LHCN-M2 (cell line): ENCODE data around the gene NHLH2. TPM values are rescaled to one million over a fixed set of nuclear protein-coding genes. Genes with fewer than 3 reads are reported as not detected.

Experiments
- DNase-seq: peaks from one replicate; pipeline ENCODE4 v3.0.0-alpha.2; 2012; ENCODE audit warnings: low read depth
- total RNA-seq: library from RNA; depleted of rRNA; stranded (reverse); fragments of >200 nt; gene quantifications from 2 replicates; pipeline ENCODE4 v1.2.3, GENCODE V29; 2014; rRNA removed

Gene NHLH2
- total RNA-seq, 1 experiment from 2014 or later: 0.63 TPM

DNA sequence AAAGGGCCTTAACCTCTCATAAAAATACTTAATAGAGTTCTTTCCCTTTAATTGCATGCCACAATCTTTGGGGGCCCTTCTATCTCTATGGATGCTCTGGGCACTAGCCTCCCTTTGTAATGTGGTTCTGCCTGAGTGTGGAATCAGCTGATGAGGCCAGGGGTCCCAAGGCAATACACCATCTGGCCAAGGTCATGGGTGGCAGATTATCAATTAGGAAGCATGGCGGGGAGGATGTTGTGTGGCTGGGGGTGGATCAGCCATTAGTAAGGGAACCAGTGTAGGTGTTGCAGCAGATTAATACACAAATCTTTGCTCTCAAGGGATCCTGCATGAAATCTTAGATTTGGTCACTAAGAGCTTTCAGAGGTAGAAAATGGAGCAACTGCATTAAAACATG lies 35.3 kb downstream of the NHLH2 start:
- DNase-seq: no peak

DNA sequence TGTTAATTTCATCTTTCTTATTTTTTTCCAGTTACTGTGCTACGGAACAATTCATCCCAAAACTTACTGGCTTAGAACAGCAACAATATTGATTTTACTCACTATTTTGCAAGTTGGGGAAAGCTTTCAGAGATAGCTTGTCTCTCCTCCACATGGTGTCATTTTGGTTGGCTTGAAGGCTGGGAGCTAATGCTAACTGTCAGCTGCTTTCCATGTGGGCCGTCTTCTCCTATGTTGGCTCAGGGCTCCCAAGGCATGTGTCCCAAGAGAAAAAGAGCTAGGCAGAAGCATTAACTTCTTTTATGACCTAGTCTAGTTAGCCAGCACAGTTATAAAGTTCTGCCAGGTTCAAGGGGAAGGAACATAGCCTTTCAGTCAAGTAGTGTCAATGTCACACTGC lies 38.5 kb downstream of the NHLH2 start:
- DNase-seq: no peak

DNA sequence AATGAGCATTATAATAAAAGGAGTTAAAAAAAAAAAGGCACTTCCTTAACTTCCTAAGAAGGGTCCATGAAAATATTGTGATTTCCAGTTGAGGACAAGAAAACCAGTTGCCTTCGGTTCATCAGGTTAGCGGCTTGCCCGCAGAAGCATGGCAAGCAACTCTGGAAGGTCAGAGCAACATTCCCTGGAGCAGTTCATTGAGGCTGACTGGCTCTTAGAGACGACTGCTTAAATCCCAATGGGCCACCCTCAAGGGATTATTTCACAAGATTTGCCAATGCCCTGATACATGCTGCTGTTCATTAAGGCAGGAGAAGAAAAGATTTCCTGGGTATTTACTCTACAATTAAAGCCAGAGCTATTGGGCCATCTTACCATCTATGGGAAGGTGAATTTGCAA lies 43.4 kb downstream of the NHLH2 start:
- DNase-seq: no peak

DNA sequence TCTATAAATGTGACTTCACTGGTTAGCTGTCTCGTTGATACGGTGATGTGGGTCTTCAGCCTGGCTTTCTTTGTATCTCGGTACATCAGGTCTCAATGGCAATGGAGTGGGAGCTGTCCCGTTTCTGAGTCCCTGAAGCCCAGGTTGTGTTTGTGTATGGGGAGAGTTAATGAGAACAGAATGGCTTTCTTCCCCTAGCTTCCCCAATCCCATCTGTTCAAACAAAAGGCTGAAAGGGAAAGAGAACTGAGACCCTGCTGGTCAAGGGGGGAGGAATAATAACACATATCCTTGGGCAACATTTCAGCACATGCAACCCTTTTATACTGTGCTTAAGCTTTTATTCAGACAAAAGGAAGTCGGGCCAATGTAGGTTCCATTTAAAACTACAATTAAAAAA lies 44.0 kb downstream of the NHLH2 start:
- no peak for DNase-seq

DNA sequence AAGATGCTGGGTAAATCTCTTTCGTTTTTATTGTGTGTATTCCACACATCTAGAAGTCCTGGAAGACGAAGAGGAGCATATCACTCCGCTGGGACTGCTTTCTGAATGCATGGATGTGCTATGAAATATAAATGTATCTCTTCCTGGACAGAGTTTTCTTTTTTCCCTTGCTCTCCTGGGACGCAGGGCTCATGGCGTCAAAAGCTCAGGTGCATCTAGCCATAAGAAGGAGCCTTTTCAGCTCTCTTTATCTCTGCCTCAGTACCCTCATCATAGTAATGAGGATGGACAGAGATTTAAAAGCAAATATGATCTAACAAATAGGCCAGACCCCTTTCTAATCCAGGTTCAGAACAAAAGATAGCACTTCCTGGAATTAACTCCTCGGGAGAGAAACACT lies 44.9 kb downstream of the NHLH2 start:
- DNase-seq: no peak

DNA sequence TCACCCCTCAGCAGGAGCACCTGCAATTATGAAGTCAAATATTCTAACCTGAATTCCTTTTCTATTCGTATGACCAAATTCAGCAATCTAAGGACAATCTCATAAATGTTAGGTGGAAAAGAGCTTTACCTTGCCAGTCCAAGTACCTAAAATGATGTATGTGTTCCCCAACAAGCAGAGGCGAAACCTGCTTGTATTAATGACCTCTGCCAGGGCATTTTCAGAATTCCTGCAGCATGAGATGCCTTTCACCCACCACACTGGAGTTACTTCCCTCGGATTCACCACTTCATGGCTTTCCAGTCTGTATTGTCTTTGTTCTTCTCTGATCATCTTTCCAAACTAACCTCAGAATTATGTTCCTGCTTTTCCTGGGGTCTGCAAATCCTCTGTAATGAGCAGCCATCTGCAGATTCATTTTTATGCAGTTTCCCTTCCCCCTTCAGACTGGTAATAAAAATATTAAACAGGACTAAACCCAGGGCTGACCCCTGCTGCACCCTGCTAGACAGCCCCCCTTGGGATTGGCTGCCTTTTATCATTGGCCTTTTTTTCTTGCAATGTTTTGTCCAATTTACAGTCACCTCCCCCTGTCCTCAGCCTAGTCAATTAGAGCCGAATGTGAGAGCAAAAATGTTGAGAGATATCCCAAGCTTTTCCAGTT lies 45.8 kb downstream of the NHLH2 start:
- no peak for DNase-seq

DNA sequence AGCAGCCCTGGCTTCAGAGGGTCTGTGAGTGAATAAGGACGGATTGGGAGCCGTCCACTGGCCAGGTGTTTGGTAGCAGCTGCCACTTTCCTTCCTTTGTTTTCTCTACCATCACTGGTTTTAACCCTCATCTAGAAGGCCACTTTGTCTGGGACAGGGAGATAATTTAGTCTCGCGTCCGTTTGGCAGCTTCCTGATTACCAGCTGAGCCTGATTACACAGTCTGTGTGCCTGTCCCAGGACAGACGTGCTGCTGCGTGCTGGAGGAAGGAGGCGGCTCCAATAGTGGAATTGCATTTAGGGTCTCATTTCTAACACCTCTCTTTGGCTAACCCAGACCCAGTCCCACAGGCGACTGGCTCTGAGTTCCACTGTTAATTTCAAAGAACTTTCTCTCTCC lies 47.8 kb downstream of the NHLH2 start:
- no peak for DNase-seq

DNA sequence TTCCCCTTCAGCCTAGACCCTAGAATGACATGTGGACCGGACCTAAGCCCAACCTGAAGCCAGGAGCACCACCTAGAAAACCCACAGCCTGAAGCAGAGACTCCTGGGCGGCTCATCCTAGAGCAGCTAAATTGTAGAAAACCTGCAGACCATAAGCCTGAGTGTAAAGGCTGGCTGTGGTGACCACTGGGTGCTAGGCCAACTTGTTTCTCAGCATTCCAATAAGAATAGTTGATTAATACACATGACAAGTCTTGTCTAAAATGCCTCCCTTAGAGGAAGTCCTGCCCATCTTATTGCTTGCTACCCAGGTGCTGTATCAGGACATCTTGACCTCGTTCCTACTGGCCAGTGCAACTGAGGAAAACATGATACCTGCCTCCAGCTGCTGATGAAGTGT lies 49.1 kb downstream of the NHLH2 start:
- DNase-seq: no peak

DNA sequence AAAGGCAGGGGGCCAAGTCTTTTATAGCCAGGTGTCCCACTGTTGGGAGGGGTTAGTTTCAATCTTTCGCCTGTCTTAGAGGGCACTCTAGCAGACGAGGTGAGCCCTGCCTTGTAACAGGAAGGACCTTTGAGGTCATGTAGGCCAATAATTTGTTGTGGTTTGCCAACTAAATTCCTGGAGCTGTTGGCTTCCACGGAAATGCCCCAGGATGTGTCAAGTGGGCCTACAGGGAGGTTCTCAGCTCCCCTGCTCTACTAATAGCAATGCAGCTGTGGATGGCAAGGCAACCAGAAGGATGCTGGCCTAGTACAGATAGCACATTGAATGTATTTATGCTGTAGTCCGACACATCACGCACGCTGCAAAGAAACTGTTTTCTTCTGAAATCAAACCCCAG lies 50.1 kb downstream of the NHLH2 start:
- no peak for DNase-seq

DNA sequence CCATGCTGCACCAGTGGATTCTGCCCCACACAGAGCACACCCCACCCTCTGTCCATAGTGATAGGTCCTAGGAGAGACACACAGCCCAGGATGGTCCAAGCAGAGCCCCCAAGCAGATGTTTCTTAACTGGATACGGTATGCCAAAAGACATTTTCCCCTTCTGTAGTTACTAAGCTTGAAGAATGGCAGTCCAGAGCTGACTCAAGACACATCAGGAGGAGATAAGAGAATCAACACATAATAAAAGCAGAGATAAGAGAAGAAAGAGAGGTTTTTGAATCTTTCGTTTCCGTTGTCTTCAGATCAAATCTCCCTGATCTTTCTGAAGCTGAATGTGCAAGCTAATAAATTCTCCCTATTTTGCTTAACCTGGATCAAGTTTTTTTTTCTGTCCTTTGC lies 50.6 kb downstream of the NHLH2 start:
- no peak for DNase-seq

Other genes starting within 250 kb of the NHLH2 start
- gene VANGL1, start 199.2 kb downstream of the NHLH2 start, total RNA-seq: 19.0 and 27.1 TPM in 2 replicates
- 0.17 and 0.19 TPM in 2 replicates for gene CASQ2, start 72.4 kb downstream of the NHLH2 start, total RNA-seq
- gene SLC22A15, start 135.4 kb upstream of the NHLH2 start, total RNA-seq: 3.4 and 4.6 TPM in 2 replicates